SU-DHL-6 (cell line): Measurements from ENCODE around the gene SCN1A.

Experiments used
- EZH2phosphoT487 ChIP-seq: fragments of 200-600 bp; sonication (generic), shearing (Covaris generic); conservative IDR thresholded peaks from 2 replicates; pipeline ENCODE4 v1.6.1; 2018; ENCODE audit warnings: mild to moderate bottlenecking, antibody characterized with exemption, low read length, moderate library complexity, mixed read lengths
- TF ChIP-seq, protein P1 (sequence below): fragments of 200-600 bp; sonication (generic); IDR thresholded peaks from one replicate; pipeline ENCODE4 v1.5.1; 2017; ENCODE audit warnings: antibody characterized with exemption, mild to moderate bottlenecking, low read length, moderate library complexity; ENCODE audit not compliant: insufficient read depth, poor library complexity, severe bottlenecking

DNA sequence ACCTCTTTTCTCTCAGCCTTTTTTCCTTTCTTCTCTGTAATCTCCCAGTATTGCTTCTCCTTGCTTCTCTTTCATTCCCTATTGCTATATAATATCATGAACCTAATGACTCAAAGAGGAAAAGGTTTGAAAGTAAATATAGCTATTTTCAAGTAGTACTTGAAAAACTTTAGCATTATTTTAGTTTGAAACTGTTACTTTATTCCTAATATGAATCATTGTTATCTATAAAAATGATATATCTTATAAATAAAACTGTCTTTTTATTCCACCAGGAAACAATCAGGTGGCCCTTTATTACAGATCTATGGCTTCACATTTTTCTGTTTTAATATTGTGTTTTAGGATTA lies 311 bp upstream of the SCN1A start:
- TF ChIP-seq, protein P1, sequence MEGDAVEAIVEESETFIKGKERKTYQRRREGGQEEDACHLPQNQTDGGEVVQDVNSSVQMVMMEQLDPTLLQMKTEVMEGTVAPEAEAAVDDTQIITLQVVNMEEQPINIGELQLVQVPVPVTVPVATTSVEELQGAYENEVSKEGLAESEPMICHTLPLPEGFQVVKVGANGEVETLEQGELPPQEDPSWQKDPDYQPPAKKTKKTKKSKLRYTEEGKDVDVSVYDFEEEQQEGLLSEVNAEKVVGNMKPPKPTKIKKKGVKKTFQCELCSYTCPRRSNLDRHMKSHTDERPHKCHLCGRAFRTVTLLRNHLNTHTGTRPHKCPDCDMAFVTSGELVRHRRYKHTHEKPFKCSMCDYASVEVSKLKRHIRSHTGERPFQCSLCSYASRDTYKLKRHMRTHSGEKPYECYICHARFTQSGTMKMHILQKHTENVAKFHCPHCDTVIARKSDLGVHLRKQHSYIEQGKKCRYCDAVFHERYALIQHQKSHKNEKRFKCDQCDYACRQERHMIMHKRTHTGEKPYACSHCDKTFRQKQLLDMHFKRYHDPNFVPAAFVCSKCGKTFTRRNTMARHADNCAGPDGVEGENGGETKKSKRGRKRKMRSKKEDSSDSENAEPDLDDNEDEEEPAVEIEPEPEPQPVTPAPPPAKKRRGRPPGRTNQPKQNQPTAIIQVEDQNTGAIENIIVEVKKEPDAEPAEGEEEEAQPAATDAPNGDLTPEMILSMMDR: no peak
- no peak for TF ChIP-seq EZH2phosphoT487
